IPS-18a (cell line): Measurements from ENCODE around the gene TLE6.

ENCODE experiments used
- H3K27ac ChIP-seq: one replicate; pipeline ENCODE4 v1.5.1; 2013; ENCODE audit warnings: low read length
- H3K27me3 ChIP-seq: one replicate; pipeline ENCODE4 v1.6.1; 2013; ENCODE audit warnings: mild to moderate bottlenecking, low read length; ENCODE audit not compliant: control insufficient read depth, insufficient read depth
- H3K36me3 ChIP-seq: one replicate; pipeline ENCODE4 v1.6.1; 2013; ENCODE audit warnings: low read depth, low read length; ENCODE audit not compliant: control insufficient read depth
- H3K4me1 ChIP-seq: one replicate; pipeline ENCODE4 v1.6.1; 2013; ENCODE audit warnings: low read depth, low read length; ENCODE audit not compliant: control insufficient read depth
- H3K4me3 ChIP-seq: one replicate; pipeline ENCODE4 v1.5.1; 2013; ENCODE audit warnings: low read length
- H3K9ac ChIP-seq: one replicate; pipeline ENCODE4 v1.6.1; 2013; ENCODE audit warnings: mild to moderate bottlenecking, low read length, moderate library complexity
- H3K9me3 ChIP-seq: one replicate; pipeline ENCODE4 v1.6.1; 2013; ENCODE audit warnings: low read depth, low read length; ENCODE audit not compliant: control insufficient read depth

The TLE6 gene

GRCh38 chr19:3042621-3043267, 65.4 kb downstream of the TLE6 start:
- Histone ChIP-seq H3K4me1 (peaks cover 6% of the 10 kb centered on the region), H3K9me3 (no peaks in the 10 kb centered on the region), H3K27ac (no peak overlapping the region), H3K36me3 (no peaks in the 10 kb centered on the region), H3K27me3 (peaks cover 26% of the 10 kb centered on the region), H3K4me3 (no peak overlapping the region), H3K9ac (no peak overlapping the region)
